GM10847 (cell line): ENCODE data around the gene ARID3C.

Experiments
- POLR2A ChIP-seq: IDR thresholded peaks from 2 replicates; pipeline ENCODE4 v1.6.1; 2011; ENCODE audit not compliant: insufficient read length; ENCODE audit errors: extremely low read depth

The ARID3C gene

DNA sequence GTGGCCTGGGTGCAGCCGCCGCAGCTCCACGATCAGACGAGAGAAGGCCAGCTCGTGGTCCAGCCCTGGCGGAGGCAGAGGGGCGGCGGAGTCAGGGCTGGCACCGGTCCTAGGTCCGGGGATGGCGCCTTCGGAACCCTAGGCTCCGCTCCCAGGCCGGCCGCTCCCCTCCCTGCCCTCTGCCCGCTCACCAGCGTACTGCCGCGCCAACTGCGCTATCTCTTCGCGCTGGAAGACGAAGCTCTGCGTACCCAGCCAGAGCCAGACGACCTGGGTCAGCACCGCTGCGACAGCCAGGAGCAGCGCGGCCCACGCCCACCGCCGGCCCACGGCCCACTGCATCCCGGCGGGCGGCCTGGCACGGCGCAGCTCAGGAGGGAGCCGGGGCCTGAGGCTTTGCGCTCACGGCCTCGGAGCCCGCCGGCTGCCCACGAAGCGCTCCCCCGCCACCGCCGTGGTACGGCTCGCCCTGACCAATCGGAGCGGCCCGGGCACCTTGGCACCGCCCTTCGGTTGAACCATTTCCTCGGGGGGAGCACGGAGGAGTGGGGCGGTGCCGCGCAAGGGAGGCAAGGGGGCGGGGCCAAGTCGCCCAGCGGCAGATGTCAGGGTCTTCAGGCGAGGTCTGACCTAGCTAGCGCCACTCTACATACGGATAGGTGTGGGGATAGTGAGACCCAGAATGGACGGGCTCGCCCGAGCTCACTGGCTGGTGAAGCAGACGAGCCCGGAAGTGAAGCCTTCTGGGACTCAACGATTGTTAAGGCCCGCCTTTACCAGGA, 8.7 kb upstream of the ARID3C start, which contains the start of gene SIGMAR1:
SIGMAR1 (minus strand) TSS at position 432 of the 782 bp plus-strand sequence; CDS start at position 342, 90 bp downstream.
- peak; percentile 68 for TF ChIP-seq POLR2A

DNA sequence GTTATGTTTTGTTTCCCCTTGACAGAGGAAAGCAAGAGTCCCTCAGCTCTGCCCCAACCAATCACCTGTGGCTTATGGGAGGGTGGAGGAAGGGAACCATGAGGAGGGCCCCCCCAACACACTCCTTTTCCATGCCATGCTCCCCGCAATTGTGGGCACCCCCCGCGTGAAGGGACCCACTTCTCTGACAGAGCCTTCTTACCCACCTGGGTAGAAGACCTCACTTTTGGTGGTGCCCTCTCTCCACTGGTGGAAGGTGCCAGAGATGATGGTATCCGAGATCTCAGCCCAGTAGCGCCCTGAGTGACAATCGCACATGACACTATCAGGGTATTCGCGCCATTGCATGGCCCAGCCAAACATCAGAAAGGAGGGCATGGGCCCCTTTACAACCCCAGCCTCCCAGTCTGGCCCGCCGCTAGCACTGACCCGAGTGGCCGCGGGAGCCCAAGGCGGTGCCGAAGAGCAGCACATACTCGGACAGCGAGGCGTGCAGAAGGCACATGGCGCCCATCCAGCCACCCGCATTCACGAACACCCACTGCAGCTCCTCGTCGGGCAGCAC, 8.0 kb upstream of the ARID3C start:
- no peak for TF ChIP-seq POLR2A

DNA sequence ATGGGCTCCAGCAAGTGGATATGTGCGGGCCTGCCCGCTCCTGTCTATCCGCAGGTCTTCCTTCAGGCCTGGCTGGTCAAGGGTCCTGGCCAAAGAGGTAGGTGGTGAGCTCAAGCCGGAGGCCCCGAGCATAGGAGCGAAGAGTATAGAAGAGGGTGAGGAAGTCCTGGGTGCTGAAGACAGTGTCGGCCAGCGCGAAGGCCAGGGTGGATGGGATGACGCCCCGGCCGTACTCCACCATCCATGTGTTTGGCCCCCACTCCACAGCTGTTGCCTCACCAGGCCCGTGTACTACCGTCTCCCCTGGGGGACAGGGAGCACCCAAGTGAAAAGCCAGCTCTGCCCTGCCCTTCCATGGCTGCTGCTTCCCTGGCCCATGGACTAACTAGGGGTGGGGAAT, 6.7 kb upstream of the ARID3C start:
- no peak for TF ChIP-seq POLR2A

DNA sequence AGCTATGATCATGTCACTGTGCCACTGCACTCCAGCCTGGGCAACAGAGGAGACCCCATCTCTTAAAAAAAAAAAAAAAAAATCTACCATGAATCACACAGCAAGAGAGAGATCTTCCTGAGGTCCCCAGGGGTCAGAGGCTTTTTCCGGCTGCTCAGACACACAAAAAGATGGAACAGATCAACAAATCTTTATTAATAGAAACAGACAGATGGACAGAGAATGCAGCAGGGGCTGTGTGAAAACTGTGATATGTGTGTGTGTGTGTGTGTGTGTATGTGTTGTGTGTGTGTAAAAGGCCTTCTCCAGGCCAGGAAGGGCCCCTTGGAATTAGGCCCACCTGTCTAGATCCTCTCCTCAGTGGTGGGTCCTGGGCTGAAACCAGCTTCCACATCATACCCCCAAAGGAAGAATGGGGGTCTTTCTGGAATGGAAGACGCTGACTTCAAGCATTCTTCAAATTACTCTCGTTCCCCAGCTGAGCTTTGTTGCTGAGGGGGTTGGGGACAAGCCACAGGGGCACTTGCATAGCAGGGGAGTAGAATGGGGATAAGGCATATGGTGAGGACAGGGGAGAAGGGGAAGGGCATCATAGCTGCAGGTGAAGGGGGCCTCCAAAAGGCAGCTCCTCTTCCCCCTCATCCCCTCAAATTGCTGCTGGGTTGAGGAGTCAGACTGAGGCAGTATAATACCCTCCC, 5.8 kb upstream of the ARID3C start:
- TF ChIP-seq POLR2A = no peak

DNA sequence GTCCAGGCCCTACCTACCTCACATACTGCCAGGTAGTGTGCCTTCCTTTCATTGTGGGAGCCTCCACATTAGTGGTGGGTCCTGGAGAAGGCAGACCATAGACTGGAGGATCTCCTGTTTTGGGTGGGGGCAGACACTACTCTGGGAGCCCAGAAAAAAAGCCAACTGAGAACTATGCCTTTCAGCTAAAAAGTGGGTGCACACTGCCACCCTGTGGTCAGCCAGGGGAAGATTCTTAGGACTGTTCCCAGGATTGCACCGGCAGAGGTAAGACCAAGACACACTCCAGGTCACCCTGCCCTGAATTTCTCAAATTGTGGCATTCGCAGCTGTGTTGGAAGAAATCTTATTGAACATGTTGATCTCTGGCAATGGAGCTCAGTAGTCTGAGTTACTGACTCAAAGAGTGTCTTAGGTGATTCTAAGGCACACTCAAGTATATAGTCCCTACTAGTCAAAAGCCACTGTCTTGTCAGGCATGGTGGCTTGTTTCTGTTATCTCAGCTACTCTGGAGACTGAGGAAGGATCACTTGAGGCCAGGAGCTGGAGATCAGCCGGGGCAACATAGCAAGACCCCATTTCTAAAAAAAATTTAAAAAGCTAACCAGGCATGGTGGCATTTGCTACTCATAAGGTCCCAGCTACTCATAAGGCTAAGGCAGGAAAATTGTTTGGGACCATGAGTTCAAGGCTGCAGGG, 5.1 kb upstream of the ARID3C start:
- TF ChIP-seq POLR2A = no peak

DNA sequence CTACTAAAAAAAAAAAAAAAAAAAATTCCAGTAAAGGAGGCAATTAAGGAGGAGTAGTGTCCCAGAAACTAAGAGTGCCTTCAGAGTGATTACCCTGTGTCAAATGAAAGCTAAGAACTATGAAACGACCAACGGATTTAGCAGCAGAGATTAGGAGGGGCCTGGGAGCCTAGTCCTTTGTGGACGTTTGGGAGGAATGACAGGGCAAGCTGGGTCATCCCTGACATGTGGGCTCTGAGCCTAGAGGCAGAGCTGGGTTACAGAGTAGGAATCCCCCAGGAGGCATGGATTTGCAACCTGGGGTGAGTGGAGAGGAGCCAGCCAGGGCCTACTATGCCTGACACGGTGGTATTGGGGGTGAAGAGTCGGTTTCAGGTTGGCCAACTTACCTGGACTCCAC, 4.3 kb upstream of the ARID3C start:
- no peak for TF ChIP-seq POLR2A

DNA sequence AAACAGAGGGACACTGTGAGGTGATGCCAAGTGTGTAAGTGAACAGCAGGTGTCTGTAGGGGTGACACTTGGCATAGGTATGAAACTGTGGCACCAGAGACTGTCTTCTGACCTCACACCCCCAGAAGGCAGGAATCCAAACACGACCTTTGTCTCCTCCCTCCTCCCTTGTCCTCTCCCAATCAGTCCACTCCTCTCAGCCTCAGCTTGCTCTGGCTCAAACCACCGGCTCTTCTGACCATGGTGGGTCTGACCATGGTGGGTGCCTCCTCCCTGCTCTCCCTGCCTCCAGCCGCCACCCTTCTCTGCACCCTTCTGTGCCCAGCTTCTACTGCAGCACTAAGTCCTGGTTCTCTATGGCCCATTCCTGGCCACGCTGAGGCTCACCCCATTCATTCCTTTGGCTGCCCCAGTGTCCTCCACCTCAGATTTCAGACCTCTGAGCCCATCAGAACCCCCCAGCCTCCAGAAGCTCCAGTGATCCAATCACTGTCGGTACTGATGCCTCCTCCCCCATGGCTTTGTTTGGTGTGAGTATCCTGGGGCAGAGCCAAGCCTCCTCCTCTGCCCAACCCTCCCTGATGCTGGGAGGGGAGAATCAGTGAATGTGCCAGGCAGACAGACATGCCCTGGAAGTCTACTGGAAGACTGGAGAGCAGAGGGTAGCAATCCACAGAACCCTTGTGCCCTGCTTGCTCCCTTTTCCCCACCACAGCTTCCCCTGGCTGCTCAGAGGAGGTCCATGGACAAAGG, 1.7 kb upstream of the ARID3C start:
- no peak for TF ChIP-seq POLR2A

DNA sequence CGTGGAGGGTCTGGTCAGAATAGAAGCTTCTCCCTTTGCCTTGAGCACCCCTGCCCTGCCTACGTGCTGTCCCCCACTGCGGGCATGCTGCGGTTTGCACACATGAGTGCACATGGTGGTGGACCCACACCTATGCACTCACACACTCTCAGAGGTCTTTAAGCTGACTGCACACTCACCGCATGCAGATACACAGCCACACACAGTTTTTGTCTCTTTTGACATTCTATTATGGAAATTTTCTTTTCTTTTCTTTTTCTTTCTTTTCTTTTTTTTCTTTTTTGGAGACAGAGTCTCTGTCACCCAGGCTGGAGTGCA, 584 bp upstream of the ARID3C start:
- TF ChIP-seq POLR2A = no peak

DNA sequence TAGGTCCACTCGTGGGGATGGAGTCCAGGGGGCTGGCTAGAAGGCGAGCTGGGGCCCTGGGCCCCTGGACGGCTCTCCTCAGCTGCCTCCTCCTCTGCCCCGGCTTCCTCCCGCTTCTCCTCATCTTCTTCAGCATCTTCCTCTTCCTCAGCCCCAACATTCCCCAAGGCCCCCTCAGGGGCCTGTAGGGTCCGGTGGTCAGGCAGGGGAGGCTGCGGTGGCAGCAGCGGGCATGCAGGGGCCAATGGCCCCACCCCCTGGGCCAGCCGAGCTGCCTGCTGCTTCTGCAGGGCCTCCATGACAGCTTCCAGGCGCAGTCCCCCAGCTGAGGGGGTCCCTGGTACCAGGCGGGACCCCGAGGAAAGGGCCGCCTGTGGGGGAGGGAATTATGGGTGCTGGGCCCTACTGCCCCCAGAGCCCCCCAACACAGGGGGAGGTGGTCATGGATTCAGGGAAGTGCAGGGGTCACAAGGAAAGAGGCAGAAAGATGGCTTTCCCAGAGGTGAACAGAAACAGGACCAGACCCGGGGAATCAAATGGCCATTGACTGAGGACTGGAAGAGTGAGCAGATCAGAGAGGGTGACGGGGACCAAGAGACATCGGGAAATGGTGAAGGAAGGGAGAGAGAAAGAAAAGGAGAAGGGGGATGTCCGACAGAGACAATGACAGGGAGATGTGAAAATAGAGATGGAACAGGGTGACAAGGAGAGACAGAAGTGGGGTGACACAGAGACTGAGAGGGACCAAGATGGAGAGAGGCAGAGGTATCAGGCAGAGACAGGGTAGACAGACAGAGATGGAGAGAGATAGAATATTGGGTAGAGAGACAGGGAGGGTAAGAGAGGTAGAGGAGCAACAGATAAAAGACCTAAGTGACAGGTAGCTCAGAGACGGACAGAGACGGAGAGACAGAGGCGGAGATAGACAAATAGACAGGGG, 880 bp downstream of the ARID3C start:
- TF ChIP-seq POLR2A = no peak

DNA sequence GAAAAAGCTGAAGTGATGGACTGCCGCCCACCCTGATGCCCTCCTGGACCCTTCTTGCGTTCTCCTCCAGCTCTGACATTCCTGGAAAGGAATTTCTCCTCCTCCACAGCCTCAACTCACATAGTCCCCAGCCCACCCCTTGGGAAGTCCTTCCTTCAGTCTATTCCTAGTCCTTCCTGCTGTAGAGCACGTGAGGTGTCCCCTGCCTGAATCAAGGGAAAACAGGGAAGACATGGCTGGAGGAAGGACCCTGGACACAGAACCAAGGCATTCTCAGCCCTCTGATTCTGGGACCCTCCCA, 3.7 kb downstream of the ARID3C start:
- no peak for TF ChIP-seq POLR2A

DNA sequence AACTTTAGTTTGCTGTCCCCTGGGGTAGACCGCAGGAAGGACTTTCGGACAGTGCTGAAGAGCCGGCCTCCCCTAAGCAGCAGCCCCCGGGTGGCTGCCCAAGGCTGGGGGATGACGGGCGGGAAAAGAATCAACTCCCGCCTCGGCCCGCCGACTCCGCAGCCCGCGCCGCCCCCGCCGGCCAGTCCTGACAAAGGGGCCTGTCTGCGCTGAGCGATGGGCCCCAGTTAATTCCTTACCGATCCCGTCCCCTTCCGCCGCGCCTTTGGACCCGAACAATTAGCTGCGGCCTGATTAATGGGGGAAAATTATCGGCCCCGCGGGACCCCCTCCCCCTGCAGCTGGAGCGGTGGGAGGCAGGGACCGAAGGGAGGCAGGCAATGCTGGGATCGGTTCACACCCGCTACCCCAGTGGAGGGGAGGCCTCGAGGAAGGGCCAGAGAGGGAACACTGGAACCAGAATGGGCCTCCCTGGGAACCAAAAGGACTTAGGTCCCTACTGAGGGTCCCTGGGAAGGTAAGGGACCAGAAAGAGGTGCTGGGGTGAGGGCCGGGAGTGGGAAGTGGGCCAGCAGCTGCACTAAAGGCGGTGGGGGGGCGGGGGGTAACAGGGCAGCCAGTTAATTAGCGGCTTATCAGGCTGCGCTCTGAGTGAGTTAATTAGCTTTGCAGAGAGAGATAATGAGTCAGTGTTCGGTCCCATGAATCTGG, 4.2 kb downstream of the ARID3C start:
- no peak for TF ChIP-seq POLR2A

DNA sequence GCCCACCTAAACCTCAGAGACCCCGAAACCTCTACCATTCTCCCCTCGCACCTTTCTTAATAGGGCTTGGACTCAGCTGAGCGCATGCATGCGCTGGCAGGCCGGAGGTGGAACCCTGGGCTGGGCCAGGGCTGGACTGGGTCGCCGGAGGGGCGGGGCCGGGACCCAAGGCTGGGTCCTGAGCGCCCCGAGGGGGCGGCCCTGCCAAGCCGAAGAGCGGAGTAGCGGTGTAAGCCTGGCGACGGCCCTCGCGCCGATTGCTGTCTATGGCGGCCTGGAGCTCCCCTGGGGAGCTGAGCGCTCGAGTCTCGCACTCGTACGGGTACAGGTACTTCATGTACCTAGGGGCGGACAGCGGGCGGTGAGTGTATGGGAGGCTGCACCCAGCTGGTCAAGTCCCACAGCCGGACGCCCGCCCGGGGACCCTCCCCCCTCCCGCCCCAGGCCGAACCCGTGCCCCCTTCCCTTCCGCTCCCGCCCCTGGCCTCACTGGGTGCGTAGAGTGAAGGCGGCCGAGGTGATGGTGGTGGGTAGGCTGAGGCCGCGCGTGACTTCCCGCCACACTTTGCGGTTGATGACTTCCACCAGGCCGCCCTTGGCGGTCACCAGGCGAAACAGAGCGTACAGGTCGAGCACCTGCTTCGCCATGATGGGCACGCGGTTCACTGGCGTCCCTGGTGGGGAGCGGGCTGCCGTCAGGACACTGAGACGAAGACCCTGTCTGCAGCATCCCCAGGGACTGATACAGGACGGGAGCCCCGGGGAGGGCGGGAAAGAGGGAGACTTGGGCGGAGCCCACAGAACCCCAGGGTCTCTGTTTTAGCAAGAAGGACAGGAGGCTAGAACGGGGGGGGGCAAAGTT, 5.3 kb downstream of the ARID3C start:
- no peak for TF ChIP-seq POLR2A

DNA sequence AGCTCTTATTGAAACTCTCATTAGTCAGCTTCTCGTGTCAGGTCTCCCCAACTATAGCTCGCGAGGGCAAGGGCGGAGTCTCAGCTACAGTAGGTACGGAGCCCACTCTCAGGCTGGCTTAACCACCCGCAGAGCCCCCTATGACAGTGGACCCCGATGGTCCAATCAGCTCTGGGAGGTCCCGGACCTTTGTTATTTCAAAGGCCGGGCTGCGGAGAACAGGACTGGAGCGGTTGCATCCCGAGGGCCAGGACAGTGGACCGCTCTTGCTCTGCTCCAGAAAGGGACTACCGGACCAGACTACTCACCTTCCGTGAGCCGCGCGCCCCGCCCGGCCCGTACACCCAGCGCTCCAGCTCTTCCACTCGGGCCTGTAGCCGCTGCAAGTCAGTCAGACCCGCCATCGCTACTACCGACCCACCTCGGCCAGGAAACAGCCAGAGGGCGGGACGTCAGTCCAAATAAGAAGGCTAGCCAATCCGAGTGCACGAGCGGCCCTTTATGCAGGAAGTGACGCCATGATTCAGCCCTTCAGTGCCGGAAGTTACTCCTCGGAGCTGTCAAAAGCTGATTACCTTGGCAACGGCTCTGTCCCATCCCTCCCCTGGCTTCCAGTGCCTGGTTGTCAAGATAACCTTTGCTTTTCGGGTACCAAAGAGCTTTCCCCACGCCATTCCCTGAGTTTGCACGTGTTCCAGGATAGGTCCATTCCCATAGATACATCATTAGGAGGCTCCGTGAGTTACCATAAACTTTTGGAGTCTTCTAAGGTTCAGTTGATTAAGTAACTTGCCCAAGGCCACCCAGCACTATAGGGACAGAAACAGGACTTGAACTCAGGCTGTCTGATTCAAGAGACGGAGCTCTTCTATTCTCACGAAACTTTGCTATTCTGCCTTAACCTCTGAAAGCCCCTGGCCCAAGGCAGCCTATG, 8.5 kb downstream of the ARID3C start, which contains the start of gene DCTN3:
DCTN3 (minus strand) TSS at position 435 of the 934 bp plus-strand sequence; CDS start at position 404, 31 bp downstream.
- TF ChIP-seq POLR2A = peak; percentile 79
